ELF-1 (cell line): Measurements from ENCODE around the gene DHPS.
A peak's percentile ranks its signal among the peaks of the same experiment; 100 is the strongest.
"Not testable (repeated sequence)": the region's sequence is repeated elsewhere in the genome, so short reads cannot be mapped to it uniquely, and the experiment has no call there.

ENCODE experiments used
- DNase-seq: peaks from one replicate; pipeline ENCODE4 v3.0.0-alpha.2; 2016; ENCODE audit warnings: low read depth, low spot score

DHPS gene

GRCh38 chr19:12681074-12681987 is at the start of gene DHPS:
DHPS (minus strand) TSS chr19:12681880; CDS start chr19:12681766, 114 bp downstream.
- DNase-seq: peak; percentile 99

GRCh38 chr19:12731337-12731736 is 49.7 kb upstream of the DHPS start:
- no peak for DNase-seq

DNA sequence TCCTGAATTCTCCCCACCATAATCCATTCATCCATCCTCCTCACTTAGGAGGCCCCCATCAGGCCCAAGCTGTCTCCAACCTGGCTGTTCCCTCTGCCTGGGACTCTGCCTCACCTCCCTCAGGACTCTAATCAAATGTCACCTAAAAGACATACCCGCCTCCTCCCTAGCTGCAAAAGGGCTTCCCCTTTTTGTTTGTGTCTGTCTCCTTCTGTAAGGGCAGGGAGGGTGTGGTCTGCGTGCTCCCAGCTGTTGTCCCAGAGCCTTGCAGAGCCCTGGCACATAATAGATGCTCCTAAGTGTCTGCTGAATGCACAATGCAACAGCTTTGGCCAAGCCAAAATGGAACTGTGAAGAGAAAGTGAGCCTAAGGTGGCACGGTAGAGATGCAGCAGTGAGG is 48.4 kb upstream of the DHPS start:
- DNase-seq: no peak

DNA sequence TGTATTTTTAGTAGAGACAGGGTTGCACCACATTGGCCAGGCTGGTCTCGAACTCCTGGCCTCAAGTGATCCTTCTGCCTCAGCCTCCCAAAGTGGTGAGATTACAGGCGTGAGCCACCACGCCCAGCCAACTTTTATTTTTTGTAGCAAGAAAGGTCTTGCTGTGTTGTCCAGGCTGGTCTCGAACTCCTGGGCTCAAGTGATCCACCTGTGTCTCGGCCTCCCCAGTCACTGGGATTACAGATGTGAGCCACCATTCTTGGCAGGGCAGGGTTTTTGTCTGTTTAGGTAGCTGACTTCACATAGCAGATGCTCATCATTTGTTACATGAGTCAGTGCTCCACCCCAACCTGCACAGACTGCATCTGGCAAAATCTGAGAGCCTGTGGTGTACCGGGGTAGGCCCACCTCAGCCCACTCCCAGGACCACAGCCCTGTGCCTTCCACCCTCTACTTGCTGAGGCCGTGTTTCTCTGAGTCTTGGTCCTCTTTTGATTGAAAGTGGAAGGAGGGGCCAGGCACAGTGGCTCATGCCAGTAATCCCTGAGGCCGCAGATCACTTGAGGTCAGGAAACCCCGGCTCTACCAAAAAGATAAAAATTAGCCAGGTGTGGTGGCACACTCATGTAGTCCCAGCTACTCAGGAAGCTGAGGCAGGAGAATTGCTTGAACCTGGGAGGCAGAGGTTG is 46.2 kb upstream of the DHPS start:
- DNase-seq: no peak

GRCh38 chr19:12726988-12727316 is 45.3 kb upstream of the DHPS start:
- DNase-seq: no peak

GRCh38 chr19:12725612-12726011 is 43.9 kb upstream of the DHPS start:
- not testable (repeated sequence) for DNase-seq

GRCh38 chr19:12723641-12724426 is 42.2 kb upstream of the DHPS start, which contains the start of gene TNPO2:
TNPO2 (minus strand) TSS chr19:12723932; CDS start chr19:12720977, 2,955 bp downstream.
- peak; percentile 89 for DNase-seq

DNA sequence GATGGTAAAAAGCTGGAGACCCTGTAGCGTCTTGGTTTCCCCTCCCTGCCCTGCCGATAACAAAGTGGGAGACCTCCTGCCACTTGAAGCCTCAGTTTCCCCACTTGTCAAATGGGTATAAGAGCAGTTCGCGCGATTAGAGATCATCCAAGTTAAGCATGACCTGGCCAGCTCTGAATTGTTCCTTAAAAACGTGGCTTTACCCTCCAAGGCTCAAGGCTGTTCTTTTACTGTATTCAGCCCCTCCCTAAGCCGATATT is 41.6 kb upstream of the DHPS start:
- no peak for DNase-seq

- peak; percentile 98 for DNase-seq
Measured at GRCh38 chr19:12722566-12723380, 41.1 kb upstream of the DHPS start.

GRCh38 chr19:12721656-12722565 is 40.2 kb upstream of the DHPS start:
- peak; percentile 66 for DNase-seq

DNA sequence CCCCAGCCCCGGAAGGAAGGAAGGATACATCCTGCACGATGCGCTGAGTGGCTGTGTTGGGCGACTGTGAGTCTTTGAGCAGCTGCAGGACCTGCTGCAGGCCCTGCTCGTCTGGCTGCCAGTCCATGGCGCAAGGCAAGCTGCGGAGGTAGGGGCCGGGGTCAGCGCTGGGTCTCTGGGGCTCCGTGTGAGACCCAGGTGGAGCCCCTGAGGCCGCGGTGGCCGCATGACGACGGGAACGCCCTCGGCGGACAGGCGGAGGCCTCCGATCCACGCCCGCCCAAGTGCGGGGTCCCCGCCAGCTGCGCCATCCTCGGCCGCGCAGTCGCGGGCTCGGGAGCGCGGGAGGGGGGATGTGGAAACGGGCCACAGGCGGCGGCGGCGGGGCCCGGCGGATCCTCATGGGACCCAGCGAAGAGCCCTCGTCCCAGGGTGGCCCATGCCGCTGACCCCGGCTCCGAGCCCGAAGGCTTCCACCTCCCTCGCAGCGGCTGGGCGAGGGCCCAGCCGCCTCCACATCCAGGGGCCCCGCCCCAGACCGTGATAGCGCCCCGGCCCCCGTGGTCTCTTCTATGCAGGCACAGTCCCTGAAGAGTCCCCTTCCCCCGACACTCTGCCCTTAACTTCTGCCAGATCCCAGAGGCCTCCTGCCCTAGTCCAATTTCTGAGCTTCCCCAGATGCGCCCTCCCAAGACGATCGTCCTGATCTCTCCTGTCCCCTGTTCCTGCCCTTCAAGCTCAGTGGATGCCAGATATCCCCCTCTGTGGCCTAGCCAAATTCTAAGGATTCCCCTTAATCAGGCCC is 39.4 kb upstream of the DHPS start:
- peak; percentile 27 for DNase-seq

- DNase-seq: no peak
Measured at GRCh38 chr19:12720296-12720695, 38.6 kb upstream of the DHPS start.

DNA sequence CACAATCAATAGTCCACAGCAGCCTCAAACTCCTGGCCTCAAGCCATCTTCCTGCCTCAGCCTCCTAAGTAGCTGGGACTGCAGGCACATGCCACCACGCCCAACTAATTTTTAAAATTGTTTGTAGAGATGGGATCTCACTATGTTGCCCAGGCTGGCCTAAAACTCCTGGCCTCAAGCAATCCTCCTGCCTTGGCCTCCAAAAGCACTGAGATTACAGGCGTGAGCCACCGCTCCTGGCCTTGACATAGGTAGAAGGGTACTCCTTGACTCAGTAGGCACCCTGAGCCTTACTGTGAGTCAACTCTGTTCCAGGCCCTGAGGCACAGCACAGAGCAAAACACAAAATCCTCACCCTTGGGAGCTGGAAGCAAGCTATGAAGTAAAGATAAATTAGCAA is 34.2 kb upstream of the DHPS start:
- no peak for DNase-seq

DNA sequence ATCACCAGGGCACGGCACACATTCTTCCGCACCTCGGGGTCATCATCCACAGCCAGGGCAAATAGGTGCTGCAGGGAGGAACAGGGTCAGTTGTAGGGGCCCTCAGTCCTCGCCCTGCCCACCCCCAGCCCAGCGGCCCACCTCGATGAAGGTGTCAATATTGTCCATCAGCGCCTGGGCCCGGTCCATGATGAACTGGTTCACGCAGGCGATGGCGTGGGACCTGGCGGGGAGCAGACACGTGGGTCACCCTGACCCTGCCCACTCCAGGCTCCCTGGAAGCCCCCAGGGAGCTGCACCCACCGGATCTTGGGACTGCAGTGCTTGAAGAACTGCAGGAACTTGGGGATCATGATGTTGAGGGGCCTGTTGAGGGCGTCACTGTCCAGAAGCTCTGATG is 33.4 kb upstream of the DHPS start:
- DNase-seq: no peak

DNA sequence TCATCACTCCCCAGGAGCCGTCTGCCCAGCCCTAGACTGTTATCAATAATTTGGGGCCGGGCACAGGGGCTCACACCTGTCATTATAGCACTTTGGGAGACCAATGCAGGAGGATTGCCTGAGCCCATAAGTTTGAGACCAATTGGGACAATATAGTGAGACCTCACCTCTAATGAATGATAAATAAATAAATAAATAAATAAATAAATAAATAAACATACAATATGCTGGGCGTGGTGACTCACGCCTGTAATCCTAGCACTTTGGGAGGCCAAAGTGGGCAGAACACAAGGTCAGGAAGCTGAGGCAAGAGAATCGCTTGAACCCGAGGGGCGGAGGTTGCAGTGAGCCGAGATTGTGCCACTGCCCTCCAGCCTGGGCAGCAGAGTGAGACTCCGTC is 31.6 kb upstream of the DHPS start:
- not testable (repeated sequence) for DNase-seq

DNA sequence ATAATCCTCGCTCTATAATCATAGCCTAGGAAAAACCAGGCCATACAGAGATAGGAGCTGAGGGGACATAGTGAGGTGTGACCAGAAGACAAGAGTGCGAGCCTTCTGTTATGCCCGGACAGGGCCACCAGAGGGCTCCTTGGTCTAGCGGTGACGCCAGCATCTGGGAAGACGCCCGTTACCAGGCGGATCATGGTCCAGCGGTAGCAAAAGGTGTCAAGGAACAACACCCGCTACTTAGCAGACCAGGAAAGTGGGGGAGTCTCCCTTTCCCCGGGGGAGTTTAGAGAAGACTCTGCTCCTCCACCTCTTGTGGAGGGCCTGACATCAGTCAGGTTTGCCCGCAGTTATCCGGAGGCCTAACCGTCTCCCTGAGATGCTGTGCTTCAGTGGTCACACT is 30.4 kb upstream of the DHPS start:
- DNase-seq: not testable (repeated sequence)

DNA sequence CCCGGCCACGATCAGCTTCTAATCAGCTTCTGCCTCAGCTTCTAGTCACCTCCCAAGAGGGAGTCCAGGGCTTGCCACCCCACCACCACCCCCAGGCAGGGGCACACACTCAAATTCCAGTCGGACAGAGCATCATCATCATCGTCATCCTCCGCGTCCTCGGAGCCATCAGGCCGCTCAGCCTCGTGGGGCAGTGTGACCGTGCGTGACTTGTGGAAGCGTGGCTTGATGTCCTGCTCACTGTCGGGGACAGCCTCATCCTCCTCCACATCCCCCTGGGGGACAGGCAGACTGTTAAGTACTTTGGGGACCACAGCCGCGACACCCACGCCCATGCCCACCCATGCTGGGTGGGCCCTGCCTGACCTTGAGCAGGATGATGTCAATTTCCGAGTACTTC is 29.5 kb upstream of the DHPS start:
- no peak for DNase-seq

DNA sequence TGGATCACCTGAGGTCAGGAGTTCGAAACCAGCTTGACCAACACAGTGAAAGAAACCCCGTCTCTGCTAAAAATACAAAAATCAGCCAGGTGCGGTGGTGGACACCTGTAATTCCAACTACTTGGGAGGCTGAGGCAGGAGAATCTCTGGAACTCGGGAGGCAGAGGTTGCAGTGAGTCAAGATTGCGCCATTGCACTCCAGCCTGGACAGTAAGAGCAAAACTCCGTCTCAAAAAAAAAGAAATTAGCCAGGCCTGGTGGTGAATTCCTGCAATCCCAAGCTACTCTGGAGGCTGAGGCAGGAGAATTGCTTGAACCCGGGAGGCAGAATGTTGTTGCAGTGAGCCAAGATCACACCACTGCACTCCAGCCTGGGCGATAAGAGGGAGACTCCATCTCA is 27.0 kb upstream of the DHPS start:
- DNase-seq: no peak

DNA sequence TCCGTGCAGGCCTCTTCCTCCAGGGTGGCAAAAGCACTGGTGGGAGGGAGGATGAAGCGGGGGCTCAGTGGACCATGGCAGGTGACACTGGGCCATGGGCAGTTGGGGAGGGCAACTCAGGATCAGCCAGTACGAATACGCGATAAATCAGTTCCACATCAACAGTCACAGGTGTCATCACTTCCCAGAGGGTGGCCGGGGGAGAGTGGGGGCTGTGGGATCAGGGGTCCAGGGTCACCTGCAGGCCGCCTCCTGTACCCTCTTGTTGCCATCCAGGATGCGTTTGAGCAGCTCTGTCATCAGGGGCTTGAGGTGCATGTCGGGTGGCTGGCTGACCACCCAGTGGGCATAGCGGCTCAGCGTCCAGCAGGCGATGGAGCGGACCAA is 24.6 kb upstream of the DHPS start:
- DNase-seq: no peak
